H1 (cell line): Measurements from ENCODE around the gene MS4A7. TPM values are rescaled to one million over a fixed set of nuclear protein-coding genes. Genes with fewer than 3 reads are reported as not detected.

Experiments
- CTCF ChIA-PET: fragments of 300-600 bp; sonication (Branson Sonifier 250); formaldehyde crosslinking; loops from one replicate; lab custom pipeline; 2021; ENCODE audit not compliant: partially characterized antibody; lab: Charles Lee
- POLR2A ChIA-PET: fragments of 300-600 bp; sonication (Branson Sonifier 250); formaldehyde crosslinking; loops from one replicate; lab custom pipeline; 2021; ENCODE audit warnings: inconsistent platforms; ENCODE audit not compliant: partially characterized antibody; lab: Charles Lee
- DNase-seq, 2 experiments: peaks; one replicate each; pipeline versions ENCODE4 v3.0.0 to v3.0.0-alpha.2; 2010 to 2022; ENCODE audit warnings: low spot score in 2 of 2, low read depth in 1 of 2, mixed read lengths in 1 of 2
- FAIRE-seq: peaks from 2 replicates; lab custom pipeline; 2011; peaks lifted over from hg19 to GRCh38; lab: Jason Lieb, UNC
- H2AFZ ChIP-seq: 2 replicates; pipeline ENCODE4 v1.8.1; 2012; ENCODE audit warnings: low read length, inconsistent platforms
- H2AK5ac ChIP-seq: 2 replicates; pipeline ENCODE4 v1.6.1; 2013; ENCODE audit warnings: low read depth, low read length
- H2BK120ac ChIP-seq: replicated peaks from 2 replicates; pipeline ENCODE3; 2013; ENCODE audit warnings: low read depth, low read length, inconsistent platforms
- H2BK12ac ChIP-seq: 2 replicates; pipeline ENCODE4 v1.6.1; 2013; ENCODE audit warnings: low read depth, low read length
- H2BK15ac ChIP-seq: 2 replicates; pipeline ENCODE4 v1.6.1; 2013; ENCODE audit warnings: low read length
- H2BK20ac ChIP-seq: 2 replicates; pipeline ENCODE4 v1.6.1; 2013; ENCODE audit warnings: low read length
- H2BK5ac ChIP-seq: 2 replicates; pipeline ENCODE4 v1.6.1; 2013; ENCODE audit warnings: low read depth, low read length
- H3K14ac ChIP-seq: 2 replicates; pipeline ENCODE4 v1.6.1; 2013; ENCODE audit warnings: inconsistent platforms; ENCODE audit not compliant: insufficient read length
- H3K18ac ChIP-seq: 2 replicates; pipeline ENCODE4 v1.6.1; 2013; ENCODE audit warnings: low read length; ENCODE audit errors: extremely low read depth
- H3K23ac ChIP-seq: 2 replicates; pipeline ENCODE4 v1.6.1; 2013; ENCODE audit warnings: inconsistent platforms; ENCODE audit not compliant: insufficient read length
- H3K23me2 ChIP-seq: 2 replicates; pipeline ENCODE4 v1.6.1; 2013; ENCODE audit warnings: low read depth, low read length
- H3K27ac ChIP-seq: 2 replicates; pipeline ENCODE4 v1.6.1; 2011; ENCODE audit warnings: low read depth, low read length, inconsistent platforms
- H3K27me3 ChIP-seq, 4 experiments: replicated peaks in 1 of 4; 1 replicate in 1 of 4; 2 replicates in 3 of 4; pipeline versions ENCODE4 v1.6.1 to v1.8.1; 2011 to 2013; ENCODE audit warnings: low read length in 3 of 4, mild to moderate bottlenecking in 3 of 4, inconsistent platforms in 2 of 4, mixed read lengths in 2 of 4, moderate library complexity in 1 of 4; ENCODE audit not compliant: control insufficient read depth in 3 of 4, insufficient read depth in 3 of 4; ENCODE audit errors: extremely low read depth in 1 of 4
- H3K36me3 ChIP-seq, 4 experiments: 2 replicates each; pipeline versions ENCODE4 v1.6.1 to v1.8.1; 2011 to 2013; ENCODE audit warnings: mild to moderate bottlenecking in 4 of 4, low read length in 3 of 4, moderate library complexity in 2 of 4, control low read depth in 1 of 4, inconsistent platforms in 1 of 4; ENCODE audit not compliant: insufficient read depth in 4 of 4, control insufficient read depth in 2 of 4
- H3K4ac ChIP-seq: replicated peaks from 2 replicates; pipeline ENCODE3; 2013; ENCODE audit warnings: low read length, low read depth, mixed read lengths, inconsistent platforms; ENCODE audit not compliant: insufficient read length
- H3K4me1 ChIP-seq, 4 experiments: replicated peaks in 1 of 4; 1 replicate in 1 of 4; 2 replicates in 3 of 4; pipeline versions ENCODE4 v1.6.1 to v1.8.1; 2011 to 2013; ENCODE audit warnings: low read length in 3 of 4, inconsistent platforms in 2 of 4, mixed read lengths in 1 of 4; ENCODE audit not compliant: insufficient read depth in 4 of 4, control insufficient read depth in 3 of 4
- H3K4me2 ChIP-seq, 2 experiments: 2 replicates each; pipeline versions ENCODE4 v1.6.1 to v1.8.1; 2011 to 2013; ENCODE audit warnings: low read depth in 2 of 2, low read length in 2 of 2, control low read depth in 1 of 2, inconsistent platforms in 1 of 2, mild to moderate bottlenecking in 1 of 2; ENCODE audit not compliant: insufficient read depth in 1 of 2
- H3K4me3 ChIP-seq, 4 experiments: fragments of 200-600, 300-600 bp in 1 of 4; sonication (generic), shearing (Covaris generic), sonication (Bioruptor Twin) in 1 of 4; 2 replicates each; pipeline versions ENCODE4 v1.5.1 to v1.8.1; 2011 to 2016; ENCODE audit warnings: low read length in 4 of 4, low read depth in 3 of 4, control low read depth in 2 of 4, inconsistent platforms in 2 of 4, mild to moderate bottlenecking in 2 of 4, mixed read lengths in 1 of 4, moderate library complexity in 1 of 4; ENCODE audit not compliant: insufficient read depth in 2 of 4; ENCODE audit errors: extremely low read depth in 1 of 4
- H3K56ac ChIP-seq: replicated peaks from 2 replicates; pipeline ENCODE3; 2013; ENCODE audit warnings: low read depth, mild to moderate bottlenecking, mixed read lengths, low read length, inconsistent platforms; ENCODE audit not compliant: insufficient read length
- H3K79me1 ChIP-seq: 2 replicates; pipeline ENCODE4 v1.6.1; 2013; ENCODE audit warnings: low read depth, low read length, control low read depth
- H3K79me2 ChIP-seq, 2 experiments: 2 replicates each; pipeline versions ENCODE4 v1.6.1 to v1.8.1; 2012 to 2013; ENCODE audit warnings: low read length in 2 of 2, mild to moderate bottlenecking in 2 of 2, inconsistent platforms in 1 of 2; ENCODE audit not compliant: insufficient read depth in 2 of 2, control insufficient read depth in 1 of 2
- H3K9ac ChIP-seq, 4 experiments: replicated peaks in 1 of 4; 1 replicate in 1 of 4; 2 replicates in 3 of 4; pipeline versions ENCODE4 v1.6.1 to v1.8.1; 2011 to 2013; ENCODE audit warnings: low read depth in 3 of 4, low read length in 3 of 4, control low read depth in 2 of 4, mild to moderate bottlenecking in 2 of 4, moderate library complexity in 2 of 4, inconsistent platforms in 1 of 4; ENCODE audit errors: extremely low read depth in 1 of 4
- H3K9me3 ChIP-seq, 2 experiments: 2 replicates each; pipeline versions ENCODE4 v1.6.1 to v1.8.1; 2012 to 2013; ENCODE audit warnings: mild to moderate bottlenecking in 2 of 2, moderate library complexity in 2 of 2, control low read depth in 1 of 2, inconsistent platforms in 1 of 2, low read depth in 1 of 2, low read length in 1 of 2, mixed read lengths in 1 of 2; ENCODE audit not compliant: insufficient read depth in 2 of 2
- H4K20me1 ChIP-seq, 2 experiments: replicated peaks in 1 of 2; 2 replicates each; pipeline versions ENCODE3 to v1.8.1; 2011 to 2013; ENCODE audit warnings: inconsistent platforms in 2 of 2, low read length in 2 of 2, mild to moderate bottlenecking in 1 of 2; ENCODE audit not compliant: insufficient read depth in 2 of 2, control insufficient read depth in 1 of 2
- H4K5ac ChIP-seq: 2 replicates; pipeline ENCODE4 v1.6.1; 2013; ENCODE audit warnings: low read length, low read depth, mixed read lengths, inconsistent platforms; ENCODE audit not compliant: insufficient read length
- H4K8ac ChIP-seq: 2 replicates; pipeline ENCODE4 v1.8.0; 2013; ENCODE audit warnings: mild to moderate bottlenecking, moderate library complexity, low read length, inconsistent platforms; ENCODE audit not compliant: insufficient read depth; ENCODE audit errors: extremely low read depth
- H4K91ac ChIP-seq: replicated peaks from 2 replicates; pipeline ENCODE3; 2013; ENCODE audit warnings: low read length, mixed read lengths, inconsistent platforms; ENCODE audit not compliant: insufficient read length
- ASH2L ChIP-seq: fragments of 200-600, 300-600 bp; sonication (generic); IDR thresholded peaks from one replicate; pipeline ENCODE4 v1.7.1; 2017; ENCODE audit warnings: low read length
- CBX8 ChIP-seq: fragments of 300-800, 300-1000 bp; sonication (generic); IDR thresholded peaks from 2 replicates; pipeline ENCODE4 v1.7.1; 2016; ENCODE audit warnings: low read depth, low read length, borderline replicate concordance
- EZH2 ChIP-seq: fragments of 200-600 bp; sonication (generic); IDR thresholded peaks from 2 replicates; pipeline ENCODE4 v1.7.1; 2012; ENCODE audit warnings: low read depth, mild to moderate bottlenecking, moderate library complexity, low read length, inconsistent platforms; ENCODE audit not compliant: severe bottlenecking
- GABPA ChIP-seq: IDR thresholded peaks from 2 replicates; pipeline ENCODE4 v1.6.1; 2011; ENCODE audit warnings: mild to moderate bottlenecking, low read length, moderate library complexity, borderline replicate concordance; ENCODE audit not compliant: insufficient read depth
- MAFK ChIP-seq: IDR thresholded peaks from 2 replicates; pipeline ENCODE4 v1.6.1; 2012; ENCODE audit warnings: low read depth, mild to moderate bottlenecking, improper control_type of control experiment, low read length
- SIRT6 ChIP-seq: IDR thresholded peaks from one replicate; pipeline ENCODE4 v1.7.1; 2012; ENCODE audit warnings: low read length, inconsistent platforms
- SIX5 ChIP-seq: IDR thresholded peaks from 2 replicates; pipeline ENCODE4 v1.6.1; 2011; ENCODE audit warnings: mild to moderate bottlenecking, low read depth, low read length
- SP4 ChIP-seq: IDR thresholded peaks from 2 replicates; pipeline ENCODE4 v1.6.1; 2012; ENCODE audit warnings: low read length, inconsistent platforms
- TBP ChIP-seq: IDR thresholded peaks from 2 replicates; pipeline ENCODE4 v1.6.1; 2011; ENCODE audit warnings: low read depth, low read length, improper control_type of control experiment
- WGBS, 2 experiments: shearing (Covaris generic) in 1 of 2; methylation state at CpG; one replicate each; pipeline versions ENCODE4 v1.1.6 to v1.1.7; 2013 to 2015; ENCODE audit warnings: low lambda C conversion rate in 2 of 2, mixed read lengths in 2 of 2, inconsistent platforms in 1 of 2, low coverage in 1 of 2, missing lambda C conversion rate in 1 of 2; ENCODE audit not compliant: insufficient replicate concordance in 2 of 2, insufficient coverage in 1 of 2, insufficient read length in 1 of 2; ENCODE audit errors: extremely low coverage in 1 of 2, missing lambda C conversion rate in 1 of 2; 5-methylcytosine and 5-hydroxymethylcytosine counted together
- polyA plus RNA-seq, 7 experiments: library from polyadenylated mRNA; depleted of rRNA in 3 of 7; stranded (reverse) in 5 of 7; unstranded in 2 of 7; fragments of >200 nt in 5 of 7; fragments of 200-250 nt in 2 of 7; gene quantifications; 1 replicate in 5 of 7; 2 replicates in 1 of 7; 4 replicates in 1 of 7; pipeline versions ENCODE4 v1.2.1 to v1.2.3, GENCODE V29; 2011 to 2013; ENCODE audit warnings: missing spikeins in 2 of 7, mixed read lengths in 2 of 7
- total RNA-seq: library from RNA; stranded (reverse); fragmentation: NEBNext Ultra II Directional; extraction: Animal tissue kit (Norgen Biotek cat#: 25700); gene quantifications from 2 replicates; pipeline ENCODE4 v1.2.1, GENCODE V29; 2021
- TF ChIP-seq, protein P1 (sequence below): IDR thresholded peaks from 2 replicates; pipeline ENCODE4 v1.6.1; 2012; ENCODE audit warnings: inconsistent platforms

MS4A7 gene
- total and polyA plus RNA-seq, 2 of the 8 experiments (the other 6 are each of a cell fraction or from before 2014, with no cell fraction given): not detected

DNA sequence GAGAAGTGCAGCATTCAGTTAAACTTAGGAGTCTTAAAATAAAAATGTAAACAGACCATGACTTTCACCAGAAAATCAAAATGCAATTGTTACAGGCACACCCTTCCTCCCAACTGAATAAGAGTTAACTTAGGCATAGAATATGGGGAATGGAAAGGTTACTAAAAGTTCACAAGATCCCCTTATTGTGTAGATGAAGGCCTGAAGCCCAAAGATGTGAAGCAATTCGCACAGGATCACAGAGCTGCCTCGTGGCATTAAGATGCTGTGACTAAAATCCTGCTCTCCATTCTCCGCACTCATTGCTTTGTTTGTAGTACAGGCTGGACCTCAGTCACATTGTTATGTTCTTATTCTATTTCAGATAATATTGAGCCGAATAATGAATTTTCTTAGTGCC is 55.1 kb downstream of the MS4A7 start:
- Histone ChIP-seq H2BK120ac (no peak overlapping the region), H2BK15ac (no peak overlapping the region), H2BK20ac (no peak overlapping the region), H3K79me1 (no peaks in the 10 kb centered on the region), H4K91ac (no peak overlapping the region), H2BK5ac (no peak overlapping the region), H3K9ac (no peak overlapping the region), H3K23ac (no peak overlapping the region), H4K8ac (no peak overlapping the region), H3K27me3 (no peaks in the 10 kb centered on the region), H3K14ac (no peak overlapping the region), H3K18ac (no peak overlapping the region), H3K4ac (no peak overlapping the region), H3K79me2 (no peaks in the 10 kb centered on the region), H4K5ac (no peak overlapping the region), H3K27ac (no peak overlapping the region), H3K23me2 (no peaks in the 10 kb centered on the region), H3K4me2 (no peak overlapping the region)
- POLR2A ChIA-PET: no interaction called here
- no peak for FAIRE-seq
- WGBS, 2 experiments: 89% methylated on average over 4 of the region's 4 CpGs; no CpG with 5 or more reads in 1 of the 2 experiments
- CTCF ChIA-PET: interaction anchor here (0.7 kb wide), 1 partner anchor 89 kb away, joined by 3 read pairs; no protein-coding TSS in a partner anchor
- TF ChIP-seq MAFK (no peak), TBP (no peak), EZH2 (no peak), SP4 (no peak), SIRT6 (no peak), CBX8 (no peak), GABPA (no peak), SIX5 (no peak), ASH2L (no peak)
- TF ChIP-seq, protein P1, sequence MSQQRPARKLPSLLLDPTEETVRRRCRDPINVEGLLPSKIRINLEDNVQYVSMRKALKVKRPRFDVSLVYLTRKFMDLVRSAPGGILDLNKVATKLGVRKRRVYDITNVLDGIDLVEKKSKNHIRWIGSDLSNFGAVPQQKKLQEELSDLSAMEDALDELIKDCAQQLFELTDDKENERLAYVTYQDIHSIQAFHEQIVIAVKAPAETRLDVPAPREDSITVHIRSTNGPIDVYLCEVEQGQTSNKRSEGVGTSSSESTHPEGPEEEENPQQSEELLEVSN: no peak
- TF ChIP-seq, all 59 proteins: peak for 0
- Histone ChIP-seq H3K36me3 (no peaks in the 10 kb centered on the region), H2AK5ac (no peak overlapping the region), H3K9me3 (peaks cover 0 to 5% of the 10 kb centered on the region in 2 experiments; a peak in 1 of 4 replicates), H2BK12ac (no peak overlapping the region), H3K56ac (no peak overlapping the region), H3K4me3 (no peak overlapping the region), H2AFZ (no peak overlapping the region), H3K4me1 (peaks cover 0 to 2% (median 0%) of the 10 kb centered on the region in 4 experiments; a peak in 1 of 7 replicates), H4K20me1 (no peaks in the 10 kb centered on the region)
- DNase-seq: no peak
